ENCODE results near the gene RASGEF1C.

Gene RASGEF1C

GRCh38 chr5:180072556-180072955 is 136.5 kb downstream of the RASGEF1C start:
- Mint-ChIP-seq H3K27me3 (peaks cover 1% of the 10 kb centered on the region), H3K36me3 (ENCODE audit: insufficient read depth) (peaks cover 2% of the 10 kb centered on the region), H3K4me1 (peaks cover 22% of the 10 kb centered on the region), H3K27ac (ENCODE audit: low read depth) (peak overlapping the region; percentile 70), H3K9me3 (no peaks in the 10 kb centered on the region), H3K4me3 (peak overlapping the region; percentile 80)
- ATAC-seq (replicated peaks; ENCODE audit: extremely low read depth, poor library complexity, severe bottlenecking) (no peak), DNase-seq (ENCODE audit: low spot score in 2 of 2) (no peak)

GRCh38 chr5:180072256-180072548 is 136.8 kb downstream of the RASGEF1C start:
- H3K4me1 Mint-ChIP-seq = peaks cover 22% of the 10 kb centered on the region
- no peak for ATAC-seq (replicated peaks; ENCODE audit: extremely low read depth, poor library complexity, severe bottlenecking)
- peak overlapping the region; percentile 70 for H3K27ac Mint-ChIP-seq (ENCODE audit: low read depth)
- H3K27me3 Mint-ChIP-seq = no peaks in the 10 kb centered on the region
- peaks cover 2% of the 10 kb centered on the region for H3K36me3 Mint-ChIP-seq (ENCODE audit: insufficient read depth)
- DNase-seq (ENCODE audit: low spot score in 2 of 2) = no peak
- peak overlapping the region; percentile 80 for H3K4me3 Mint-ChIP-seq
- H3K9me3 Mint-ChIP-seq = no peaks in the 10 kb centered on the region

DNA sequence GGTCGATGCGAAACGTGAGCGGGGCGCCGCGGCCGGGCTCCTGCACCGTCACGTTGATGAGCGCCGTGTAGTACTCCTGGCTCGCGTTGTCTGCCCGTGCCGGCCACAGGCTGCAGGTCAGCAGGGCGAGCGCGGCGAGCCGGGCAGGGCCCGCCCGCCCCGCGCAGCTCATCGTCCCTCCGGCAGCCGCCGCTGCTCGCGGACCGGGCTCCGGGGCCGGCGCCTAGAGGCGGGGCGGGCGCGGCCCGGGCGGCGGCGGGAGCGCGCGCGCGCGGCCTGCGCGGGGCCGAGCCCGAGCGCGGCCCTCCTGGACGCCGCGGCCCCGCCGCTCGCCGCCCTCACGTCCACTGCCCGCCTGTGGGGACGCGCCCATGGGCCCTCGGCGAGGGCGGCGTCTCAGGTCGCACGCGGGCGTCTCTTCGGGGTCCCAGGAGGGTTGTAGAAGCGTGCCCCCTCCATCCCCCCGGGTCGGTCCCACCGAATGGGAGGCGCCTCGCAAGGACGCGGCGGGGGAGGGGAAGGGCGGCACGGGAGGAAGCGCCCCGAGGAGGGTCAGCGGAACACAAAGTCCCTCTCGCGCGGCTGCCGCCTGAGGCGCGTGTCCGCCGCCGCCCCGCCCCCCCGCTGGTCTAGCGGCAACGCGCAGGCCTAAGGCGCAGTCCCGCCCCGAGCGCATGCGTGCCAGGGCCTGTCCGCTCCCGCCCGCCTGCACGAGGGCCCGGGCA is 137.3 kb downstream of the RASGEF1C start, which contains the start of gene RNF130:
RNF130 (minus strand) TSS at position 229 of the 725 bp plus-strand sequence; CDS start at position 172, 57 bp downstream.
- ATAC-seq (replicated peaks; ENCODE audit: extremely low read depth, poor library complexity, severe bottlenecking) = peak; percentile 75
- H3K27me3 Mint-ChIP-seq = no peaks in the 10 kb centered on the region
- H3K4me1 Mint-ChIP-seq = peaks cover 22% of the 10 kb centered on the region
- H3K9me3 Mint-ChIP-seq = no peaks in the 10 kb centered on the region
- peak within 1 kb of the TSS; percentile 70 for H3K27ac Mint-ChIP-seq (ENCODE audit: low read depth)
- DNase-seq (ENCODE audit: low spot score in 2 of 2) = peak; percentile 70 to 75
- H3K4me3 Mint-ChIP-seq = peak within 1 kb of the TSS; percentile 80
- H3K36me3 Mint-ChIP-seq (ENCODE audit: insufficient read depth) = peaks cover 2% of the 10 kb centered on the region

GRCh38 chr5:180070756-180071530 is 138.1 kb downstream of the RASGEF1C start:
- H3K4me3 Mint-ChIP-seq = peak overlapping the region; percentile 80
- no peaks in the 10 kb centered on the region for H3K9me3 Mint-ChIP-seq
- no peak overlapping the region for H3K27ac Mint-ChIP-seq (ENCODE audit: low read depth)
- peaks cover 2% of the 10 kb centered on the region for H3K36me3 Mint-ChIP-seq (ENCODE audit: insufficient read depth)
- H3K27me3 Mint-ChIP-seq = no peaks in the 10 kb centered on the region
- ATAC-seq (replicated peaks; ENCODE audit: extremely low read depth, poor library complexity, severe bottlenecking) = no peak
- peaks cover 22% of the 10 kb centered on the region for H3K4me1 Mint-ChIP-seq
- DNase-seq (ENCODE audit: low spot score in 2 of 2) = no peak

- H3K9me3 Mint-ChIP-seq = no peaks in the 10 kb centered on the region
- ATAC-seq (replicated peaks; ENCODE audit: extremely low read depth, poor library complexity, severe bottlenecking) (no peak), DNase-seq (ENCODE audit: low spot score in 2 of 2) (no peak)
- peak overlapping the region; percentile 80 for H3K4me3 Mint-ChIP-seq
- no peak overlapping the region for H3K27ac Mint-ChIP-seq (ENCODE audit: low read depth)
- peaks cover 23% of the 10 kb centered on the region for H3K4me1 Mint-ChIP-seq
- no peaks in the 10 kb centered on the region for H3K27me3 Mint-ChIP-seq
- peaks cover 2% of the 10 kb centered on the region for H3K36me3 Mint-ChIP-seq (ENCODE audit: insufficient read depth)
Measured at GRCh38 chr5:180069589-180070247, 139.3 kb downstream of the RASGEF1C start.

- peaks cover 27% of the 10 kb centered on the region for H3K4me1 Mint-ChIP-seq
- no peak overlapping the region for H3K4me3 Mint-ChIP-seq
- peaks cover 2% of the 10 kb centered on the region for H3K36me3 Mint-ChIP-seq (ENCODE audit: insufficient read depth)
- no peak for DNase-seq (ENCODE audit: low spot score in 2 of 2)
- H3K9me3 Mint-ChIP-seq = no peaks in the 10 kb centered on the region
- H3K27me3 Mint-ChIP-seq = no peaks in the 10 kb centered on the region
- no peak for ATAC-seq (replicated peaks; ENCODE audit: extremely low read depth, poor library complexity, severe bottlenecking)
- H3K27ac Mint-ChIP-seq (ENCODE audit: low read depth) = no peak overlapping the region
Measured at GRCh38 chr5:180068519-180069090, 140.4 kb downstream of the RASGEF1C start.

DNA sequence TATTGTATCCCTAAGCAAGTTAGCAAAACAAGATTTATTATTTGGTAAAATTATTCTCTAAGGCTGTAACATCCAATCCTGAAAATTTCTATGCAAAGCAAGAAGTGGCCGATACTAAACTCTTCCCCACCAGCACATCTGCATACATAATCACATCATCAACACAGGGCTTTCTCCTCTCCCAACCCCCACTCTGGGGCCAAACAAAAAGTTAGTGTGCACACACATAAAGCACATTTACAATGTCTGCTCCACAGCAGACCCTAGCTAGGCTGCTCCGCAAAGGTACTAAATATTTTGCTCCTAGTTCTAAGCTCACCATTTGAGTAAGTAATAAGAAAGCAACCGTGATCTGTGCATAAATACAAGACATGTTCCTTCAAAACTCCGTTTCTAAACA is 141.0 kb downstream of the RASGEF1C start:
- DNase-seq (ENCODE audit: low spot score in 2 of 2) = no peak
- Mint-ChIP-seq H3K27ac (ENCODE audit: low read depth) (no peak overlapping the region), H3K9me3 (no peaks in the 10 kb centered on the region), H3K4me3 (no peak overlapping the region), H3K4me1 (peaks cover 30% of the 10 kb centered on the region), H3K27me3 (no peaks in the 10 kb centered on the region), H3K36me3 (ENCODE audit: insufficient read depth) (peaks cover 4% of the 10 kb centered on the region)
- no peak for ATAC-seq (replicated peaks; ENCODE audit: extremely low read depth, poor library complexity, severe bottlenecking)

DNA sequence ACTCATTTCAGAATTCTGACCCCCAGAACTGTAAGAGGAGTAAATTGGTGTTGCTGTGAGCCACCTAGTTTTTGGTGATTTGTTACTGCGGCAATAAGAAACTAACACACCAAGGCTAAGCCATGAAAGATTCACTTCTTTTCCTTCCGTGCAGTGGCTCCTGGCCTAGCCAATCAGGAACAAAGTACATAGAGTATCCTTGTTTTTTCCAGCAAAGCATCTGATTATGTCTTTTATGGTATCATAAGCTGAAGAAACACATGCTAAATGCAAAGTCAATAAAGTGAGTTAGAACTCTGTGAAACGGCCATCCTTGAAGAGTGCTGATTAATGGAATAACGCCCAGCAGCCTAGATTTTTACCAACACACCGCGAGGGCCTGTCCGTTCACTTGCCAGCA is 148.8 kb downstream of the RASGEF1C start:
- Mint-ChIP-seq H3K4me1 (peaks cover 23% of the 10 kb centered on the region), H3K27ac (ENCODE audit: low read depth) (no peak overlapping the region), H3K36me3 (ENCODE audit: insufficient read depth) (peaks cover 5% of the 10 kb centered on the region), H3K9me3 (no peaks in the 10 kb centered on the region), H3K4me3 (no peak overlapping the region), H3K27me3 (no peaks in the 10 kb centered on the region)
- ATAC-seq (replicated peaks; ENCODE audit: extremely low read depth, poor library complexity, severe bottlenecking) (no peak), DNase-seq (ENCODE audit: low spot score in 2 of 2) (no peak)

- ATAC-seq (replicated peaks; ENCODE audit: extremely low read depth, poor library complexity, severe bottlenecking) (no peak), DNase-seq (ENCODE audit: low spot score in 2 of 2) (no peak)
- H3K27ac Mint-ChIP-seq (ENCODE audit: low read depth) = no peak overlapping the region
- H3K36me3 Mint-ChIP-seq (ENCODE audit: insufficient read depth) = peaks cover 5% of the 10 kb centered on the region
- no peaks in the 10 kb centered on the region for H3K27me3 Mint-ChIP-seq
- no peaks in the 10 kb centered on the region for H3K9me3 Mint-ChIP-seq
- H3K4me1 Mint-ChIP-seq = peaks cover 18% of the 10 kb centered on the region
- no peak overlapping the region for H3K4me3 Mint-ChIP-seq
Measured at GRCh38 chr5:180059326-180059725, 149.7 kb downstream of the RASGEF1C start.

- DNase-seq (ENCODE audit: low spot score in 2 of 2) (no peak), ATAC-seq (replicated peaks; ENCODE audit: extremely low read depth, poor library complexity, severe bottlenecking) (no peak)
- Mint-ChIP-seq H3K9me3 (no peaks in the 10 kb centered on the region), H3K4me1 (peaks cover 20% of the 10 kb centered on the region), H3K27me3 (no peaks in the 10 kb centered on the region), H3K27ac (ENCODE audit: low read depth) (no peak overlapping the region), H3K4me3 (no peak overlapping the region), H3K36me3 (ENCODE audit: insufficient read depth) (peaks cover 3% of the 10 kb centered on the region)
Measured at GRCh38 chr5:180056153-180056552, 152.9 kb downstream of the RASGEF1C start.

DNA sequence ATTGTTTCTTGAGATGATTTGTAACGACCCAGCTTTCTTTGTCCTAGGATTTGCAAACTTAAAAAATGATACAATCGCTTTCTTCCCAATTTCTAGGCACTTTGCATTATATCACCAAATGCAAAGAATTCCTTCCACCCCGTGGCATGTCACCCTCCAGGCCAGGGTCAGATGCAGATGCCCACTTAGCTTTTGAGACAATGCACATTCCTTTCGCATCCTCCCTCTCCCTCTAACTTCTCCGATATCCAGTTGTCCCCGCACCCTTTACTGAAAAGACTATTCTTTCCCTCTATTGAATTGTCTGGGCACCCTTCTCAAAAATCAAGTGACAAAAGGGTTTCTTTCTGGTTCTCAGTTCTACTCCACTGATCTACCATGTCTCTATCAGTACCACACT is 154.8 kb downstream of the RASGEF1C start:
- H3K36me3 Mint-ChIP-seq (ENCODE audit: insufficient read depth) = peaks cover 3% of the 10 kb centered on the region
- DNase-seq (ENCODE audit: low spot score in 2 of 2) = no peak
- no peaks in the 10 kb centered on the region for H3K9me3 Mint-ChIP-seq
- no peak overlapping the region for H3K4me3 Mint-ChIP-seq
- peaks cover 20% of the 10 kb centered on the region for H3K4me1 Mint-ChIP-seq
- no peaks in the 10 kb centered on the region for H3K27me3 Mint-ChIP-seq
- ATAC-seq (replicated peaks; ENCODE audit: extremely low read depth, poor library complexity, severe bottlenecking) = no peak
- no peak overlapping the region for H3K27ac Mint-ChIP-seq (ENCODE audit: low read depth)

DNA sequence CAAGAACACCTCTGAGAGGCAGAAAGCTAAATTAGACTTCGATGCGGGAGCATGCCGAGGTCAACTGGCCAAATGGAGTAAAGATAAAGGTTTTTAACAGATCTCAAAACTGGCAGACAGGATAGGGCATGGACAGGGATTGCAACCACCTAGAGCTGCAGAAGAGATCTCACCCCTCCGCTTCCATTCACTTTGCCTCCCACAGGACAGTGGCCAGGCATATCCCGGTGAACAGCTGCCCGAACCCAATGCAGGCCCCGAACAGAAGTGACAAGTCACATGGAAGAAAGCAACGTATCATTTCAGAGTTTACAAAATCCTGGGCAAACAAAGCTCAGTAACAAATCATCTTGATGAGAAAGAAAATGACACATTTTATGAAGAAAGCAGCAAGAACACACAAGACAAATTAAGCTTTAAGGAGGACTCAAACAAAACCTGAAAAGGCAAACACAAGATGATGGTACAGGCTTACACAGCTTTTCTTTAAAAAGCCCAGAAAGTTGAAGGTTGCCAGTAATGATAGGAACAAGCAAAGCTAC is 155.9 kb downstream of the RASGEF1C start:
- Mint-ChIP-seq H3K9me3 (no peaks in the 10 kb centered on the region), H3K4me3 (no peak overlapping the region), H3K27me3 (no peaks in the 10 kb centered on the region), H3K36me3 (ENCODE audit: insufficient read depth) (peaks cover 3% of the 10 kb centered on the region), H3K4me1 (peaks cover 20% of the 10 kb centered on the region), H3K27ac (ENCODE audit: low read depth) (no peak overlapping the region)
- DNase-seq (ENCODE audit: low spot score in 2 of 2) (no peak), ATAC-seq (replicated peaks; ENCODE audit: extremely low read depth, poor library complexity, severe bottlenecking) (no peak)
